ENCODE measurements around the gene KLF15. TPM values are rescaled to one million over a fixed set of nuclear protein-coding genes. Genes with fewer than 3 reads are reported as not detected.
A peak's percentile ranks its signal among the peaks of the same experiment; 100 is the strongest.

Gene KLF15
- total and polyA plus RNA-seq, 2 donors from 2014 or later: 22.9 to 30.0 TPM

DNA sequence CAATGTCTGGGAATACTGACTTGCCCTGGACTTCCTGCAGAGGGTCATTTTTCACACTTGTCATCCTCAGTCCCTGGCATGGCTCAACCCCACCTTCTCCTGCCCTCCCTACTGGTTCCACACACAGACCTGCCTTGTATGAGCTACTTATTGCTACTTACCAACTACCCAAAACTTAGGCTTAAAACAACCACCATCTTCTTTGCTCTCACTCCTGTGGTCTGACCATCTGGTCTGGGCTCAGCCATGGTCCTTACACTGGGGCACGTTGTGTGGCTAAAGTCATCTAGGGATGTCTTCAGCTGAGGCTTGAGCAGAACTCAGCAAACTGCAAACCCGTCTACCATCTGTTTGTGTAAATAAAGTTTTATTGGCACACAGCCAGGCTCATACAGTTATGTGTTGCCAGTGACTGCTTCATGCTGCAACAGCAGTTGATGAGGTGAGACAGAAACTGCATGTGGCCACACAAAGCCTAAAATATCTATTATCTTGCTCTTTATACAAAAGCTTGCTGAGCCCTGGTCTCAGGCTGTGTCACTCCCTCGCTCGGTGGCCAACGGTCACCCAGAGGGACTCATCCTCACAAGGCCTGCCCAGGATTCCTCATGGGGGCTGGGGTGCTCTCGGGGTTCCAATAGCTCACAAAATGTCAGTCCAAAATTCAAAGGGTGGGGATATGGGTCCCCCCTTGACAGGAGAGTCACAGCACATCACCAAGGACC is 43.5 kb downstream of the KLF15 start:
- FAIRE-seq (no peak), DNase-seq (peak in 1 of 5 donors; percentile 43)
- intact Hi-C loops (cut with DNase I): no loop called here
- H3K4me3 ChIP-seq (ENCODE audit: low read length in 3 of 3): no peak overlapping the region
- H3K4me1 ChIP-seq (ENCODE audit: control insufficient read depth in 2 of 3, insufficient read depth in 2 of 3, low read depth in 1 of 3, low read length in 3 of 3): peaks cover 0 to 13% (median 0%) of the 10 kb centered on the region in 3 donors
- H3K36me3 ChIP-seq (ENCODE audit: control insufficient read depth in 2 of 3, insufficient read depth in 3 of 3, low read length in 3 of 3): no peaks in the 10 kb centered on the region
- H3K9me3 ChIP-seq (ENCODE audit: control insufficient read depth in 2 of 3, insufficient read depth in 1 of 3, low read length in 3 of 3): no peaks in the 10 kb centered on the region
- no peak overlapping the region for H3K27ac ChIP-seq (ENCODE audit: low read depth in 2 of 2, low read length in 2 of 2)
- H3K27me3 ChIP-seq (ENCODE audit: control insufficient read depth, insufficient read depth, low read length): no peaks in the 10 kb centered on the region
- TF ChIP-seq, protein P1, sequence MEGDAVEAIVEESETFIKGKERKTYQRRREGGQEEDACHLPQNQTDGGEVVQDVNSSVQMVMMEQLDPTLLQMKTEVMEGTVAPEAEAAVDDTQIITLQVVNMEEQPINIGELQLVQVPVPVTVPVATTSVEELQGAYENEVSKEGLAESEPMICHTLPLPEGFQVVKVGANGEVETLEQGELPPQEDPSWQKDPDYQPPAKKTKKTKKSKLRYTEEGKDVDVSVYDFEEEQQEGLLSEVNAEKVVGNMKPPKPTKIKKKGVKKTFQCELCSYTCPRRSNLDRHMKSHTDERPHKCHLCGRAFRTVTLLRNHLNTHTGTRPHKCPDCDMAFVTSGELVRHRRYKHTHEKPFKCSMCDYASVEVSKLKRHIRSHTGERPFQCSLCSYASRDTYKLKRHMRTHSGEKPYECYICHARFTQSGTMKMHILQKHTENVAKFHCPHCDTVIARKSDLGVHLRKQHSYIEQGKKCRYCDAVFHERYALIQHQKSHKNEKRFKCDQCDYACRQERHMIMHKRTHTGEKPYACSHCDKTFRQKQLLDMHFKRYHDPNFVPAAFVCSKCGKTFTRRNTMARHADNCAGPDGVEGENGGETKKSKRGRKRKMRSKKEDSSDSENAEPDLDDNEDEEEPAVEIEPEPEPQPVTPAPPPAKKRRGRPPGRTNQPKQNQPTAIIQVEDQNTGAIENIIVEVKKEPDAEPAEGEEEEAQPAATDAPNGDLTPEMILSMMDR (IDR thresholded peaks at IDR 0.05; ENCODE audit: borderline replicate concordance, extremely low read depth, insufficient read depth): no peak
- no peak overlapping the region for H3K9ac ChIP-seq (ENCODE audit: low read length in 3 of 3)

DNA sequence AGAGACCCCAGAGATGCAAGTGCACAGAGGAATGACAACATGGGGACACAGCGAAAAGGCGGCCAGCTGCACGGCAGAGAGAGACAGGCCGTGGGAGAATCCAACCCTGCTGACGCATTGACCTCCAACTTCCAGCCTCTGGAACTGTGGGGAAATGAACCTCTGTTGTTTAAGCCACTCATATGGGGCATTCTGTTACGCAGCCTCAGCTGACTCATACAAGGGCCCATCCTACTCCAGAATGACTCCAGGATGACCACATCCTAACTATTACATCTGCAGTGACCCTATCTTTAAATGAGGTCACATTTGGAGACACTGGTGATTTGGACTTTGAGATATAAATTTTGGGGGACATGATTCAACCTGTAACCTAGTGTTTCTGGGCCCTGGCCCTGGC is 44.0 kb downstream of the KLF15 start:
- H3K27me3 ChIP-seq (ENCODE audit: control insufficient read depth, insufficient read depth, low read length): no peaks in the 10 kb centered on the region
- intact Hi-C loops (cut with DNase I): no loop called here
- H3K27ac ChIP-seq (ENCODE audit: low read depth in 2 of 2, low read length in 2 of 2): no peak overlapping the region
- no peak for DNase-seq
- H3K4me1 ChIP-seq (ENCODE audit: control insufficient read depth in 2 of 3, insufficient read depth in 2 of 3, low read depth in 1 of 3, low read length in 3 of 3): peaks cover 0 to 13% (median 0%) of the 10 kb centered on the region in 3 donors
- no peak overlapping the region for H3K4me3 ChIP-seq (ENCODE audit: low read length in 3 of 3)
- no peak overlapping the region for H3K9ac ChIP-seq (ENCODE audit: low read length in 3 of 3)
- TF ChIP-seq, protein P1 (IDR thresholded peaks at IDR 0.05; ENCODE audit: borderline replicate concordance, extremely low read depth, insufficient read depth): no peak
- H3K36me3 ChIP-seq (ENCODE audit: control insufficient read depth in 2 of 3, insufficient read depth in 3 of 3, low read length in 3 of 3): no peaks in the 10 kb centered on the region
- H3K9me3 ChIP-seq (ENCODE audit: control insufficient read depth in 2 of 3, insufficient read depth in 1 of 3, low read length in 3 of 3): no peaks in the 10 kb centered on the region
- FAIRE-seq: no peak

DNA sequence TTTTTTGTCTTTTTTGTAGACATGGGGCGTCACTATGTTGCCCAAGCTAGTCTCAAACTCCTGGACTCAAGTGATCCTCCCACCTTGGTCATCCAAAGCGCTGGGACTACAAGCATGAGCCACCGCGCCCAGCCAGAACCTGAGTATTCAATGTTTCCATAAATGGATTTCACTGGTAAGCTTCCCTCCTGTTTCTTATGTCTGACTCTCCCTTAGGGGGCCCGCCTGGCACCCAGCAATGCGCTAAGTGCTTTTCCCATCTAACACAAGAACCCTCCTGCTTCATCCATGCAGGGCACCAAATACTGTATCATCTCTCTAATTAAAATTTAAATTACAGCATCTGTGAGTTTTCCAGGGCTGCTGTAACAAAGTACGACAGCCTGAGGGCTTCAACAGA is 44.9 kb downstream of the KLF15 start:
- DNase-seq (peak in 1 of 5 donors; percentile 22), FAIRE-seq (no peak)
- no peaks in the 10 kb centered on the region for H3K27me3 ChIP-seq (ENCODE audit: control insufficient read depth, insufficient read depth, low read length)
- no peak overlapping the region for H3K4me3 ChIP-seq (ENCODE audit: low read length in 3 of 3)
- intact Hi-C loops (cut with DNase I): no loop called here
- no peak overlapping the region for H3K27ac ChIP-seq (ENCODE audit: low read depth in 2 of 2, low read length in 2 of 2)
- no peaks in the 10 kb centered on the region for H3K36me3 ChIP-seq (ENCODE audit: control insufficient read depth in 2 of 3, insufficient read depth in 3 of 3, low read length in 3 of 3)
- TF ChIP-seq, protein P1 (IDR thresholded peaks at IDR 0.05; ENCODE audit: borderline replicate concordance, extremely low read depth, insufficient read depth): no peak
- H3K4me1 ChIP-seq (ENCODE audit: control insufficient read depth in 2 of 3, insufficient read depth in 2 of 3, low read depth in 1 of 3, low read length in 3 of 3): peaks cover 0 to 11% (median 0%) of the 10 kb centered on the region in 3 donors
- no peak overlapping the region for H3K9ac ChIP-seq (ENCODE audit: low read length in 3 of 3)
- H3K9me3 ChIP-seq (ENCODE audit: control insufficient read depth in 2 of 3, insufficient read depth in 1 of 3, low read length in 3 of 3): no peaks in the 10 kb centered on the region

Measured in kidney (tissue), 14 donors.